Measurements from ENCODE around the gene METTL4.

METTL4 gene

GRCh38 chr18:2597639-2598038 is 26.3 kb upstream of the METTL4 start:
- Histone ChIP-seq H3K36me3 (peaks cover 4 to 94% (median 84%) of the 10 kb centered on the region in 11 experiments; a peak in 21 of 22 replicates), H3K9me3 (replicated peaks in 1 of 11) (peaks cover 0 to 13% (median 8%) of the 10 kb centered on the region in 11 experiments; a peak in 9 of 22 replicates), H3K4me2 (no peak overlapping the region), H3K4me1 (peaks cover 0 to 3% (median 0%) of the 10 kb centered on the region in 10 experiments; a peak in 4 of 20 replicates), H3K9ac (no peak overlapping the region), H3K27ac (no peak overlapping the region), H3K4me3 (no peak overlapping the region), H4K20me1 (no peaks in the 10 kb centered on the region), H3K27me3 (no peaks in the 10 kb centered on the region)
- no peak for TF ChIP-seq Cebpa-rat (IDR thresholded peaks at IDR 0.05)

- no peak overlapping the region for H3K9ac ChIP-seq
- no peak overlapping the region for H3K4me2 ChIP-seq
- H3K4me1 ChIP-seq, result peaks cover 0 to 7% (median 0%) of the 10 kb centered on the region in 10 experiments; a peak in 2 of 20 replicates
- TF ChIP-seq Cebpa-rat (IDR thresholded peaks at IDR 0.05), result no peak
- H3K27ac ChIP-seq, result no peak overlapping the region; a peak in 1 of 22 replicates
- peaks cover under 1 to 100% (median 96%) of the 10 kb centered on the region in 11 experiments; a peak in 21 of 22 replicates for H3K36me3 ChIP-seq
- H3K4me3 ChIP-seq, result no peak overlapping the region
- H3K27me3 ChIP-seq, result no peaks in the 10 kb centered on the region
- peaks cover 0 to 11% (median under 1%) of the 10 kb centered on the region in 11 experiments; a peak in 7 of 22 replicates for H3K9me3 ChIP-seq (replicated peaks in 1 of 11)
- no peaks in the 10 kb centered on the region for H4K20me1 ChIP-seq
These were observed 19.0 kb upstream of the METTL4 start for GRCh38 chr18:2590303-2590702.

- Histone ChIP-seq H3K4me3 (no peak overlapping the region), H3K9ac (no peak overlapping the region), H3K36me3 (peaks cover 0 to 100% (median 98%) of the 10 kb centered on the region in 11 experiments; a peak in 20 of 22 replicates), H3K4me2 (no peak overlapping the region), H3K27ac (peak overlapping the region in 1 of 11 experiments; percentile 2; a peak in 2 of 22 replicates), H4K20me1 (no peaks in the 10 kb centered on the region), H3K27me3 (no peaks in the 10 kb centered on the region), H3K4me1 (peaks cover 0 to 7% (median 0%) of the 10 kb centered on the region in 10 experiments; a peak in 2 of 20 replicates), H3K9me3 (replicated peaks in 1 of 11) (peaks cover 0 to 6% (median 0%) of the 10 kb centered on the region in 11 experiments; a peak in 1 of 22 replicates)
- TF ChIP-seq Cebpa-rat (IDR thresholded peaks at IDR 0.05), result no peak
These were observed 18.2 kb upstream of the METTL4 start for GRCh38 chr18:2589345-2590068.

- Histone ChIP-seq H3K4me3 (no peak overlapping the region), H4K20me1 (no peaks in the 10 kb centered on the region), H3K27ac (peak overlapping the region in 1 of 11 experiments; percentile 2; a peak in 1 of 22 replicates), H3K36me3 (peaks cover 0 to 100% (median 95%) of the 10 kb centered on the region in 11 experiments; a peak in 20 of 22 replicates), H3K9me3 (replicated peaks in 1 of 11) (no peaks in the 10 kb centered on the region), H3K27me3 (no peaks in the 10 kb centered on the region), H3K4me1 (peaks cover 0 to 7% (median 0%) of the 10 kb centered on the region in 10 experiments; a peak in 2 of 20 replicates), H3K9ac (no peak overlapping the region), H3K4me2 (no peak overlapping the region)
- no peak for TF ChIP-seq Cebpa-rat (IDR thresholded peaks at IDR 0.05)
These were observed 17.5 kb upstream of the METTL4 start for GRCh38 chr18:2588666-2589344.

- H3K4me1 ChIP-seq, result peaks cover 0 to 7% (median 0%) of the 10 kb centered on the region in 10 experiments; a peak in 2 of 20 replicates
- H3K27me3 ChIP-seq, result no peaks in the 10 kb centered on the region
- H4K20me1 ChIP-seq, result 0 out of 22 replicates have a peak, but pooled peaks cover 0 to 4% (median 0%) of the 10 kb centered on the region in 11 experiments
- no peak overlapping the region for H3K9ac ChIP-seq
- H3K9me3 ChIP-seq (replicated peaks in 1 of 11), result no peaks in the 10 kb centered on the region
- H3K4me3 ChIP-seq, result no peak overlapping the region
- peaks cover 0 to 100% (median 95%) of the 10 kb centered on the region in 11 experiments; a peak in 20 of 22 replicates for H3K36me3 ChIP-seq
- no peak overlapping the region for H3K4me2 ChIP-seq
- H3K27ac ChIP-seq, result no peak overlapping the region
- TF ChIP-seq Cebpa-rat (IDR thresholded peaks at IDR 0.05), result no peak
These were observed 16.5 kb upstream of the METTL4 start for GRCh38 chr18:2587788-2588187.

- Histone ChIP-seq H3K36me3 (peaks cover 0 to 51% (median 39%) of the 10 kb centered on the region in 11 experiments; a peak in 18 of 22 replicates), H3K27ac (peak overlapping the region in 3 of 11 experiments; percentile 2 to 88 (median 18); a peak in 1 of 22 replicates)
These were observed 2.1 kb upstream of the METTL4 start for GRCh38 chr18:2573408-2573807.

GRCh38 chr18:2572892-2573291 is 1.6 kb upstream of the METTL4 start:
- H3K27me3 ChIP-seq, result no peaks in the 10 kb centered on the region
- peaks cover 24 to 42% (median 38%) of the 10 kb centered on the region in 10 experiments for H3K4me1 ChIP-seq
- peak overlapping the region; percentile 88 to 98 (median 91); a peak in 20 of 22 replicates for H3K9ac ChIP-seq
- H3K4me2 ChIP-seq, result peak overlapping the region; percentile 73 to 94 (median 83)
- H4K20me1 ChIP-seq, result peaks cover 0 to 8% (median 0%) of the 10 kb centered on the region in 11 experiments; a peak in 3 of 22 replicates
- H3K27ac ChIP-seq, result peak overlapping the region in 5 of 11 experiments; percentile 2 to 96 (median 92); a peak in 5 of 22 replicates
- H3K36me3 ChIP-seq, result peaks cover 0 to 46% (median 34%) of the 10 kb centered on the region in 11 experiments; a peak in 18 of 22 replicates
- H3K4me3 ChIP-seq, result peak overlapping the region in 9 of 10 experiments; percentile 74 to 91 (median 80); a peak in 17 of 20 replicates
- H3K9me3 ChIP-seq (replicated peaks in 1 of 11), result no peaks in the 10 kb centered on the region
- no peak for TF ChIP-seq Cebpa-rat (IDR thresholded peaks at IDR 0.05)

More at GRCh38 chr18:2573408-2573807, 2.1 kb upstream of the METTL4 start:
- Histone ChIP-seq H3K9ac (peak overlapping the region; percentile 88 to 98 (median 91); a peak in 20 of 22 replicates), H3K4me2 (peak overlapping the region; percentile 73 to 94 (median 83)), H3K4me1 (peaks cover 24 to 42% (median 38%) of the 10 kb centered on the region in 10 experiments), H4K20me1 (peaks cover 0 to 8% (median 0%) of the 10 kb centered on the region in 11 experiments; a peak in 3 of 22 replicates), H3K4me3 (peak overlapping the region in 8 of 10 experiments; percentile 74 to 91 (median 79); a peak in 16 of 20 replicates), H3K27me3 (no peaks in the 10 kb centered on the region), H3K9me3 (replicated peaks in 1 of 11) (no peaks in the 10 kb centered on the region)
- TF ChIP-seq Cebpa-rat (IDR thresholded peaks at IDR 0.05), result no peak

- peaks cover 0 to 8% (median 0%) of the 10 kb centered on the region in 11 experiments; a peak in 3 of 22 replicates for H4K20me1 ChIP-seq
- H3K27me3 ChIP-seq, result no peaks in the 10 kb centered on the region
- H3K9me3 ChIP-seq (replicated peaks in 1 of 11), result no peaks in the 10 kb centered on the region
- peak overlapping the region; percentile 88 to 98 (median 91) for H3K9ac ChIP-seq
- H3K4me3 ChIP-seq, result peak overlapping the region; percentile 63 to 91 (median 79)
- peak overlapping the region; percentile 73 to 94 (median 83) for H3K4me2 ChIP-seq
- H3K4me1 ChIP-seq, result peaks cover 24 to 42% (median 38%) of the 10 kb centered on the region in 10 experiments
- H3K36me3 ChIP-seq, result peaks cover under 1 to 43% (median 27%) of the 10 kb centered on the region in 11 experiments; a peak in 20 of 22 replicates
- H3K27ac ChIP-seq, result peak overlapping the region in 9 of 11 experiments; percentile 88 to 97 (median 94); a peak in 19 of 22 replicates
- TF ChIP-seq Cebpa-rat (IDR thresholded peaks at IDR 0.05), result no peak
These were observed 865 bp upstream of the METTL4 start for GRCh38 chr18:2572171-2572569.

All from BLaER1 treated with 17β-estradiol and CSF1 and Interleukin-3, amounts not matched to agents 10 nM and 100 nM (cell line).